Loucy (cell line): Measurements from ENCODE around the gene NEK5.

Experiments
- H2AFZ ChIP-seq: fragments of 200-600 bp; sonication (generic); 2 replicates; pipeline ENCODE4 v1.6.0; 2016; ENCODE audit warnings: antibody characterized with exemption, mild to moderate bottlenecking, low read length, moderate library complexity
- H3F3A ChIP-seq: fragments of 200-600 bp; 2 replicates; pipeline ENCODE4 v1.6.0; 2016; ENCODE audit warnings: antibody characterized with exemption, low read depth, mild to moderate bottlenecking
- H3K27me3 ChIP-seq: fragments of 200-600 bp; sonication (generic); 2 replicates; pipeline ENCODE4 v1.6.1; 2014; ENCODE audit warnings: low read length, mild to moderate bottlenecking; ENCODE audit not compliant: insufficient read depth, poor library complexity, severe bottlenecking
- H3K36me3 ChIP-seq: fragments of 200-600 bp; sonication (generic); 2 replicates; pipeline ENCODE4 v1.6.1; 2016; ENCODE audit warnings: low read length; ENCODE audit not compliant: insufficient read depth
- H3K4me1 ChIP-seq: fragments of 200-600 bp; sonication (generic); 2 replicates; pipeline ENCODE4 v1.5.1; 2014; ENCODE audit warnings: low read length, mild to moderate bottlenecking; ENCODE audit not compliant: insufficient read depth, poor library complexity, severe bottlenecking
- H3K4me2 ChIP-seq: fragments of 200-600 bp; sonication (generic); 2 replicates; pipeline ENCODE4 v1.6.0; 2014; ENCODE audit warnings: antibody characterized with exemption, low read length, low read depth, mild to moderate bottlenecking; ENCODE audit not compliant: poor library complexity, severe bottlenecking
- H3K4me3 ChIP-seq: fragments of 200-600 bp; sonication (generic); 2 replicates; pipeline ENCODE4 v1.5.1; 2014; ENCODE audit warnings: low read length, mild to moderate bottlenecking, mixed read lengths; ENCODE audit not compliant: poor library complexity, severe bottlenecking
- H3K79me2 ChIP-seq: fragments of 200-600 bp; sonication (generic); 2 replicates; pipeline ENCODE4 v1.6.1; 2014; ENCODE audit warnings: low read length; ENCODE audit not compliant: insufficient read depth
- H3K9ac ChIP-seq: fragments of 200-600 bp; sonication (generic); 2 replicates; pipeline ENCODE4 v1.6.0; 2014; ENCODE audit warnings: mild to moderate bottlenecking, low read depth, low read length, moderate library complexity; ENCODE audit not compliant: poor library complexity, severe bottlenecking
- H3K9me2 ChIP-seq: fragments of 200-600 bp; sonication (generic); replicated peaks from 2 replicates; pipeline ENCODE4 v1.6.1; 2016; ENCODE audit warnings: low read depth, low read length, mixed read lengths
- H3K9me3 ChIP-seq: fragments of 200-600 bp; sonication (generic); 2 replicates; pipeline ENCODE4 v1.6.1; 2014; ENCODE audit warnings: mild to moderate bottlenecking, antibody characterized with exemption, low read length, low read depth; ENCODE audit not compliant: insufficient read depth
- H4K20me1 ChIP-seq: fragments of 200-600 bp; sonication (generic); 2 replicates; pipeline ENCODE4 v1.6.0; 2014; ENCODE audit warnings: antibody characterized with exemption, low read length, mild to moderate bottlenecking; ENCODE audit not compliant: insufficient read depth, poor library complexity, severe bottlenecking
- CTCF ChIP-seq: fragments of 200-600 bp; sonication (generic); conservative IDR thresholded peaks from 2 replicates; pipeline ENCODE4 v1.5.1; 2014; ENCODE audit warnings: mild to moderate bottlenecking, antibody characterized with exemption, low read length
- EZH2phosphoT487 ChIP-seq: fragments of 200-600 bp; IDR thresholded peaks from 2 replicates; pipeline ENCODE4 v1.6.1; 2018; ENCODE audit warnings: antibody characterized with exemption, mild to moderate bottlenecking, moderate library complexity, borderline replicate concordance

Gene NEK5

GRCh38 chr13:52053460-52053859, 75.4 kb downstream of the NEK5 start:
- H3K4me3 ChIP-seq, result no peak overlapping the region
- no peak overlapping the region for H3K4me2 ChIP-seq
- H3K4me1 ChIP-seq, result no peaks in the 10 kb centered on the region
- no peaks in the 10 kb centered on the region for H3K79me2 ChIP-seq
- H3K36me3 ChIP-seq, result no peaks in the 10 kb centered on the region
- H3K9me3 ChIP-seq, result no peaks in the 10 kb centered on the region
- no peaks in the 10 kb centered on the region for H3K9me2 ChIP-seq
- H3F3A ChIP-seq, result no peaks in the 10 kb centered on the region
- no peak overlapping the region for H2AFZ ChIP-seq
- H3K27me3 ChIP-seq, result no peaks in the 10 kb centered on the region
- no peak overlapping the region for H3K9ac ChIP-seq
- H4K20me1 ChIP-seq, result no peaks in the 10 kb centered on the region
- TF ChIP-seq CTCF (no peak), EZH2phosphoT487 (no peak)

DNA sequence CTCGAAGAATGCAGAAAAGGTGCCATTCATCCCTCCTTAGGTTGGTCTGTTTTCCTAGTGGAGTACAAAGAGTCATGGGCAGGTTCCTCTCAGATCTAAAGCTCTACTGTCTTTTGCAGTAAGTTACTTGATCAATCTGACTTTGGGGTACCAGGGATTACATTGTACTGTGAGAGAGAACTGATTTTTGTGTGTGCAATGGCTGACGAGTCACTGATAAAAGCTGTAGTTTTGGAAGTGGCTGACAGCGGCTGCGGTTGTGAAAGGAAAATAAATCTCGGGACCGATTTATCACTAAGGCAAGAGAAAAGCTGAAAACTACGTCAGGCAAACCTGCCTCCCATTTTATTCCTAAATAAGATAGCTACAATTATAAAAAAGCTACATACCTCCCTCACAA, 77.5 kb downstream of the NEK5 start:
- Histone ChIP-seq H2AFZ (no peak overlapping the region), H3K36me3 (no peaks in the 10 kb centered on the region), H4K20me1 (no peaks in the 10 kb centered on the region), H3K4me3 (no peak overlapping the region), H3K4me2 (no peak overlapping the region), H3K4me1 (no peaks in the 10 kb centered on the region), H3K9ac (no peak overlapping the region), H3K27me3 (no peaks in the 10 kb centered on the region), H3K79me2 (no peaks in the 10 kb centered on the region), H3K9me3 (no peaks in the 10 kb centered on the region), H3K9me2 (no peaks in the 10 kb centered on the region), H3F3A (no peaks in the 10 kb centered on the region)
- TF ChIP-seq EZH2phosphoT487 (no peak), CTCF (no peak)

DNA sequence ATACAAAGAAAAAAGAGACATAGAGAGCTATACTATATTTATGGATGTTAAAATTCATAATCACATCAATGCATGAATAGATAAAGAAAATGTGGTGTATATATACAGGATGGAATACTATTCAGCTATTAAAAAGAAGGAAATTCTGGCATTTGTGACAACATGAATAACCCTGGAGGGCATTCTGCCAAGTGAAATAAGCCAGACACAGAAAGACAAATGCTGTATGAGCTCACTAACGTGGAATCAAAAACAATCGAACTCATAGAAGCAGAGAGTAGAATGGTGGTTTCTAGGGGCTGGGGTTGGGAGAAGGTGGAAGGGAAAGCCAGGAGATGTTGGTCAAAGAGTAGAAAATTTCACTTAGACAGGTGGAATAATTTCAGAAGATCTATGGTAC, 80.4 kb downstream of the NEK5 start:
- H3K36me3 ChIP-seq, result no peaks in the 10 kb centered on the region
- H3K9me3 ChIP-seq, result no peaks in the 10 kb centered on the region
- H3K27me3 ChIP-seq, result no peaks in the 10 kb centered on the region
- H3K79me2 ChIP-seq, result no peaks in the 10 kb centered on the region
- TF ChIP-seq CTCF, result no peak
- TF ChIP-seq EZH2phosphoT487, result no peak
- no peaks in the 10 kb centered on the region for H3K9me2 ChIP-seq
- no peak overlapping the region for H3K4me2 ChIP-seq
- H3K9ac ChIP-seq, result no peak overlapping the region
- H4K20me1 ChIP-seq, result no peaks in the 10 kb centered on the region
- H2AFZ ChIP-seq, result no peak overlapping the region
- H3K4me1 ChIP-seq, result no peaks in the 10 kb centered on the region
- H3F3A ChIP-seq, result no peaks in the 10 kb centered on the region
- H3K4me3 ChIP-seq, result no peak overlapping the region
